Testis (tissue), 5 donors: Measurements from ENCODE around the gene PEX26. TPM values are rescaled to one million over a fixed set of nuclear protein-coding genes. Genes with fewer than 3 reads are reported as not detected.

Experiments
- DNase-seq: peaks from one replicate; pipeline ENCODE4 v3.0.0-alpha.2; 2019
- H3K27ac ChIP-seq, 2 donors: fragments of 200-600 bp; sonication (generic); one replicate each; pipeline ENCODE4 v1.5.1; 2019
- H3K27me3 ChIP-seq: fragments of 200-600 bp; sonication (generic); one replicate; pipeline ENCODE4 v1.5.1; 2019
- H3K36me3 ChIP-seq: fragments of 200-600 bp; sonication (generic); one replicate; pipeline ENCODE4 v1.5.1; 2017; ENCODE audit warnings: low read depth; ENCODE audit errors: missing control alignments
- H3K4me1 ChIP-seq: fragments of 200-600 bp; sonication (generic); one replicate; pipeline ENCODE4 v1.5.1; 2019
- H3K4me3 ChIP-seq, 2 donors: fragments of 200-600 bp; sonication (generic); one replicate each; pipeline ENCODE4 v1.5.1; 2017 to 2019
- H3K9me3 ChIP-seq: fragments of 200-600 bp; sonication (generic); one replicate; pipeline ENCODE4 v1.5.1; 2017
- POLR2A ChIP-seq: fragments of 450-650 bp; IDR thresholded peaks from one replicate; pipeline ENCODE4 v1.6.1; 2017; ENCODE audit warnings: antibody characterized with exemption, mild to moderate bottlenecking, moderate library complexity
- WGBS, 2 donors: methylation state at CpG; one replicate each; pipeline ENCODE4 v1.1.5; 2018; 5-methylcytosine and 5-hydroxymethylcytosine counted together
- intact Hi-C: fragments of 100-400 bp; cut with DNase I; formaldehyde crosslinking; loops from one replicate; pipeline ENCODE4 v1.15.1; 2023; ENCODE audit warnings: low total_unique reads
- long read RNA-seq, 2 donors: transcript quantifications; one replicate each; lab custom pipeline, GENCODE V29; 2026
- polyA plus RNA-seq: library from polyadenylated mRNA; stranded (reverse); fragments of 350-450 nt; fragmentation: Illumina TruSeq; extraction: RNeasy Lipid Tissue Mini Kit (QIAGEN cat#74804); gene quantifications from one replicate; pipeline ENCODE4 v1.2.3, GENCODE V29; 2014; ENCODE audit warnings: low read depth, low replicate concordance; ENCODE audit not compliant: insufficient read depth
- total RNA-seq, 2 donors: library from RNA; depleted of rRNA; stranded (reverse); fragments of >200 nt; gene quantifications; one replicate each; pipeline ENCODE4 v1.2.3, GENCODE V29; 2016
- TF ChIP-seq, protein P1 (sequence below), 3 experiments: fragments of 450-650 bp in 2 of 3; fragments of 200-600 bp in 1 of 3; sonication (generic) in 1 of 3; IDR thresholded peaks; one replicate each; pipeline ENCODE4 v1.5.1; 2016 to 2019; ENCODE audit warnings: antibody characterized with exemption in 3 of 3, mild to moderate bottlenecking in 2 of 3, moderate library complexity in 1 of 3

Gene PEX26
- 10 to 100 TPM; 29.1 to 33.4 TPM for total RNA-seq
- 16.8 TPM for polyA plus RNA-seq
- long read RNA-seq, donor 1, full-length matches to known transcripts, result 5 of 22 reads
- long read RNA-seq, donor 1, partial matches to known transcripts, result 17 of 22 reads
- long read RNA-seq, donor 1, other reads (novel, unspliced or antisense), result 0 of 22 reads
- long read RNA-seq, donor 2, full-length matches to known transcripts, result 1 of 18 reads
- long read RNA-seq, donor 2, partial matches to known transcripts, result 17 of 18 reads
- long read RNA-seq, donor 2, other reads (novel, unspliced or antisense), result 0 of 18 reads

DNA sequence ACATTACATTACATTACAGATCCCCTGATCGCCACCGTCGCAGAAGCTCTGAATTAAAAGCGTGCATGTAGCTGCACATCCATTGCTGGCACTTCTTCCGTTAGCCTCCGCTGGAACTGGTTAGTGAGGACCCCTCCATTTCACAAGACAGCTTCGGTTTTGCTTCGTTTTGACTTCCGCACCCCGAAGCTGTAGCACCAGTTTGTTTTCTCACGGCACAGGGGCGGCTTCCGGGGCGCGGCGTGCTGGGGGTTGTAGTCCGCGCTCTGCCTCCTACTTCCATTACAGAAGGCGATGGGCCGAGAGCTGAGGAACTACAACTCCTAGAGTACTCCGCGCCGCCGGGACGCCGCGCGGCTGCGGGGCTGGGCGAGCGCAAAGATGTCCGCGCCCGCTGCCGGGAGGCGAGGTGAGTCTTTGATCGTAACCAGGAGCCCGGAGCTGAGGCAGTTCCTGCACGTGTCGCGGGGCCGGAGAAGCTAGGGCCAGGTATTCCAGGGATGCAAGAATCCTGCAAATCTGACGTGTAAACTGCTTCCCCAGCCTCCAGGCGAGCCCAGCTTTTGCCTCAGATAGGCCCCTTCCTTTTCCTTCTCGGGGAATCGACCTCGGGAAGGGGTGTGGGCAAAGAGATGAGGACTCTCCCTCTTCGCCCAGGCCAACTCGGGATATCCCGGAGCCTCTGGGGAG is at the start of gene PEX26:
Gene PEX26, plus strand, starts transcription at position 352 of the 690 bp plus-strand sequence. CDS start 387 bp downstream, outside the sequence.
- Histone ChIP-seq H3K27me3 (no peaks in the 10 kb centered on the region), H3K4me1 (peaks cover 20% of the 10 kb centered on the region), H3K27ac (peak within 1 kb of the TSS; percentile 5 to 65), H3K9me3 (no peaks in the 10 kb centered on the region), H3K4me3 (peak within 1 kb of the TSS; percentile 75 to 86), H3K36me3 (no peaks in the 10 kb centered on the region)
- TF ChIP-seq, protein P1, sequence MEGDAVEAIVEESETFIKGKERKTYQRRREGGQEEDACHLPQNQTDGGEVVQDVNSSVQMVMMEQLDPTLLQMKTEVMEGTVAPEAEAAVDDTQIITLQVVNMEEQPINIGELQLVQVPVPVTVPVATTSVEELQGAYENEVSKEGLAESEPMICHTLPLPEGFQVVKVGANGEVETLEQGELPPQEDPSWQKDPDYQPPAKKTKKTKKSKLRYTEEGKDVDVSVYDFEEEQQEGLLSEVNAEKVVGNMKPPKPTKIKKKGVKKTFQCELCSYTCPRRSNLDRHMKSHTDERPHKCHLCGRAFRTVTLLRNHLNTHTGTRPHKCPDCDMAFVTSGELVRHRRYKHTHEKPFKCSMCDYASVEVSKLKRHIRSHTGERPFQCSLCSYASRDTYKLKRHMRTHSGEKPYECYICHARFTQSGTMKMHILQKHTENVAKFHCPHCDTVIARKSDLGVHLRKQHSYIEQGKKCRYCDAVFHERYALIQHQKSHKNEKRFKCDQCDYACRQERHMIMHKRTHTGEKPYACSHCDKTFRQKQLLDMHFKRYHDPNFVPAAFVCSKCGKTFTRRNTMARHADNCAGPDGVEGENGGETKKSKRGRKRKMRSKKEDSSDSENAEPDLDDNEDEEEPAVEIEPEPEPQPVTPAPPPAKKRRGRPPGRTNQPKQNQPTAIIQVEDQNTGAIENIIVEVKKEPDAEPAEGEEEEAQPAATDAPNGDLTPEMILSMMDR (IDR thresholded peaks at IDR 0.05), result no peak
- TF ChIP-seq POLR2A, result no peak
- 0 to 2% methylated on average over 24 to 50 of the region's 50 CpGs for WGBS, 2 donors
- intact Hi-C loops, result loop anchor here (5.0 kb wide), 1 partner anchor 250 kb away; no protein-coding TSS in a partner anchor
- peak; percentile 98 for DNase-seq

DNA sequence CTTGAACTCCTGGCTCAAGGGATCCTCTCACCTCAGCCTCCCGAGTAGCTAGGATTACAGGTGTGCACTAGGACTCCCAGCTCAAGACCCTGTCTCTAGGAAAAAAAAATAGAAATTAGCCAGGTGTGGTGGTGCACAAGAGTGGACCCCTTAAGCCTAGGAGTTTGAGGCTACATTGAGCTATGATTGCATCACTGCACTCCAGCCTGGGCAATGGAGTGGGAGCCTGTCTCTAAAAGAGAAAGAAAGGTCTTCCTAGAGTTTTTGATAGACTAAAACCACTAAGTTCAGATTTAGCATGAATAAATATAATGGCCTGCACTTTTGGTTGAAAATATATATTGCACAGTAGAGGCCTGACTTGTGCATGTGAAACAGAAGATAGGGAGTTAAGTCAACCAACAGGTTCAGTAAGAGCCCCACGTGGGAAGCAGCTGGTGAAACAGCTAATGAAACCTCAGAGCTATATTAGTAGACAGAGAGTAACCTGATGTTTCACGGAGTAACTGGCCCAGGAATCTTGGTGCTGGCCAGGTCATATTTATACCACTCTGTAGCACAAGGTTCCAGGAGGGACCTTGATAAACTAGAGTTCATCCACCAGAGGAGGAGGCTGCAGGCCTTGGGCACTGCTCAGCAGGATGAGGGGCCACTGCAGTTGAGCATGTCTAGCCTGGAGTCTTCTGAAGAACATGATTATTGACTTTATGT is 48.8 kb upstream of the PEX26 start:
- DNase-seq, result no peak
- no peaks in the 10 kb centered on the region for H3K9me3 ChIP-seq
- TF ChIP-seq, protein P1 (IDR thresholded peaks at IDR 0.05), result no peak
- no peak overlapping the region for H3K4me3 ChIP-seq
- WGBS, 2 donors, result 60 to 66% methylated on average over 3 of the region's 3 CpGs
- no peaks in the 10 kb centered on the region for H3K27me3 ChIP-seq
- peaks cover 4% of the 10 kb centered on the region for H3K4me1 ChIP-seq
- intact Hi-C loops, result no loop called here
- no peaks in the 10 kb centered on the region for H3K36me3 ChIP-seq
- no peak overlapping the region for H3K27ac ChIP-seq

DNA sequence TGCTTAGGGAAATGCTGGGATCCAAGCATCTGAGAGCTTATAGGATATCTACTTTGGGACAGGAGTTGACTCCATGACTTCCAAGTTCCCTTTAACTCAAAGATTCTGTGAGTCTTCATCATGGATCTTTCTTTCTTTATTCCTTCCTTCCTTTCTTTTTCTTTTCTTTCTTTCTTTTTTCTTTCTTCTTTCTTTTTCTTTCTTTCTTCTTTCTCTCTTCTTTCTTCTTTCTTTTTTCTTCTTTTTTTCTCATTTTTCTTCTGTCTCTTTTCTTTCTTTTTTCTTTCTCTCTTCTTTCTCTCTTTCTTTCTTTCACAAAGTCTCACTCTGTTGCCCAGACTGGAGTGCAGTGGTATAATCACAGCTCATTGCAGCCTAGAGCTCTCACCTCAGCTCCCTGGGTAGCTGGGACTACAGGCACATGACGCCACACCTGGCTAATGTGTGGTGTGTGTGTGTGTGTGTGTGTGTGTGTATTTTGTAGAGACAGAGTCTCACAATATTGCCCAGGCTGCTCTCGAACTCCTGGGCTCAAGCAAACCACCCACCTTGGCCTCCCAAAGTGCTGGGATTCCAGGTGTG is 48.0 kb upstream of the PEX26 start:
- no peak for TF ChIP-seq POLR2A
- TF ChIP-seq, protein P1 (IDR thresholded peaks at IDR 0.05), result no peak
- peaks cover 2% of the 10 kb centered on the region for H3K4me1 ChIP-seq
- no peaks in the 10 kb centered on the region for H3K9me3 ChIP-seq
- no peaks in the 10 kb centered on the region for H3K36me3 ChIP-seq
- WGBS, 2 donors, result 91 to 95% methylated on average over 2 of the region's 2 CpGs
- H3K27ac ChIP-seq, result no peak overlapping the region
- no peaks in the 10 kb centered on the region for H3K27me3 ChIP-seq
- DNase-seq, result no peak
- intact Hi-C loops, result no loop called here
- no peak overlapping the region for H3K4me3 ChIP-seq

DNA sequence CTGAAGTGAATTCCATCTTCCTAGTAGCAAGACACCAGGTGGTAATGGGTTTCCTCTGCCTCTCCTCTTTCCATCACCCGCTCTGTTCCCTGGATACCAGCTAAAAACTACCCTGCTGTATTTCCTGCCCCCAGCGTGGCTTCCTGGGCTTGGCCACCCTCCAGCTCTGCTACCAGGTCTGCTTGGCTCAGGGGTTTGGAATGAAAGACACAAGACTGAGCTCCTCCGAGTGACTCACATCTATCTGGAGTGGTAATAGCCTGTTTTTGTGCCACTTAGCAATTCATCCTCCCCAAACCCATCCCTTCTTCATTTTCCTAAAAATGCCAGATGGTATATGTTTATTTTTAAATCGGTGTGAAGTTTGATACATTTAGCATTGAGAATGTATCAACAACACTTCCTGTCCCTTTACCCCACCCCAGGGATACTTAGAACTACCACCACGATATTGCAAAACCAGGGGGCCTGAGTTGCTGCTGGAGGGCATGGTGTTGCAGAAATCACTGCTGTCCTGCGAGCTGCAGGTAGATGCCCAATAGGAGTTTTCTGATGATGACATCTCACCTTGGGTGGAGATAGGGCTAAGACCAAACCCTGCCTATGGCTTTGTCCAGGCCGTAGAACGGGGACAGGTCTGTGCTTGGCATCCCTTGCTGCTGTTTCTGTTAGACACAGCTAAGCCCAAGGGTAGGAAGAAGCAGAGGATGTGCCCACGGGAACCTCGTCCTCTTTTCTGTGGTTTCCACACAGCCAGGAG is 45.9 kb upstream of the PEX26 start:
- DNase-seq, result no peak
- H3K27ac ChIP-seq, result no peak overlapping the region
- H3K9me3 ChIP-seq, result no peaks in the 10 kb centered on the region
- H3K36me3 ChIP-seq, result no peaks in the 10 kb centered on the region
- intact Hi-C loops, result no loop called here
- TF ChIP-seq, protein P1 (IDR thresholded peaks at IDR 0.05), result no peak
- no peak for TF ChIP-seq POLR2A
- no peaks in the 10 kb centered on the region for H3K4me1 ChIP-seq
- WGBS, 2 donors, result 81% methylated on average over 9 to 10 of the region's 10 CpGs
- no peaks in the 10 kb centered on the region for H3K27me3 ChIP-seq
- no peak overlapping the region for H3K4me3 ChIP-seq
